Prostate gland (tissue), 2 donors: ENCODE results near the gene ACCS. TPM values are rescaled to one million over a fixed set of nuclear protein-coding genes. Genes with fewer than 3 reads are reported as not detected.

Experiments
- DNase-seq: peaks from one replicate; pipeline ENCODE4 v3.0.0-alpha.2; 2019; ENCODE audit warnings: low spot score
- H3K27ac ChIP-seq, 2 donors: fragments of 200-600 bp; sonication (generic); 2 replicates each; pipeline ENCODE4 v1.5.1; 2017 to 2019
- H3K27me3 ChIP-seq: fragments of 200-600 bp; sonication (generic); replicated peaks from 2 replicates; pipeline ENCODE4 v1.5.1; 2019; ENCODE audit not compliant: insufficient read depth
- H3K36me3 ChIP-seq, 2 donors: fragments of 200-600 bp; sonication (generic); 1 replicate in 1 of 2; 2 replicates in 1 of 2; pipeline versions ENCODE4 v1.5.1 to v1.8.1; 2017 to 2019
- H3K4me1 ChIP-seq: fragments of 200-600 bp; sonication (generic); replicated peaks from 2 replicates; pipeline ENCODE4 v1.5.1; 2019
- H3K4me3 ChIP-seq, 2 donors: fragments of 200-600 bp; sonication (generic); 2 replicates each; pipeline ENCODE4 v1.5.1; 2017 to 2019
- H3K9me3 ChIP-seq: fragments of 200-600 bp; sonication (generic); 2 replicates; pipeline ENCODE4 v1.5.1; 2017
- CTCF ChIP-seq, 4 experiments: fragments of 200-600 bp in 2 of 4; fragments of 450-650 bp in 2 of 4; sonication (generic) in 2 of 4; IDR thresholded peaks; 1 replicate in 3 of 4; 2 replicates in 1 of 4; pipeline ENCODE4 v1.5.1; 2016 to 2019; ENCODE audit warnings: antibody characterized with exemption in 4 of 4, mild to moderate bottlenecking in 2 of 4, moderate library complexity in 2 of 4
- POLR2A ChIP-seq: fragments of 450-650 bp; IDR thresholded peaks from one replicate; pipeline ENCODE4 v1.6.1; 2016; ENCODE audit warnings: antibody characterized with exemption, mild to moderate bottlenecking
- POLR2AphosphoS5 ChIP-seq: sonication (generic); formaldehyde crosslinking; IDR thresholded peaks from one replicate; pipeline ENCODE4 v1.6.1; 2017; ENCODE audit warnings: antibody characterized with exemption
- WGBS: methylation state at CpG from one replicate; pipeline ENCODE4 v1.1.5; 2018; 5-methylcytosine and 5-hydroxymethylcytosine counted together
- intact Hi-C: fragments of 100-400 bp; cut with DNase I; formaldehyde crosslinking; loops from one replicate; pipeline ENCODE4 v1.14.2; 2022
- total RNA-seq, 2 donors: library from RNA; depleted of rRNA; stranded (reverse); fragments of >200 nt; gene quantifications; one replicate each; pipeline ENCODE4 v1.1.0, GENCODE V29; 2016

ACCS gene
- total RNA-seq, 2 donors from 2014 or later = 18.2 to 31.8 TPM

- WGBS = 79% methylated on average over 15 of the region's 15 CpGs
- Histone ChIP-seq H3K27ac (no peak overlapping the region), H3K4me3 (no peak overlapping the region), H3K27me3 (no peaks in the 10 kb centered on the region), H3K9me3 (no peaks in the 10 kb centered on the region), H3K4me1 (no peaks in the 10 kb centered on the region), H3K36me3 (no peaks in the 10 kb centered on the region)
- TF ChIP-seq CTCF (IDR thresholded peaks at IDR 0.05) = no peak
- TF ChIP-seq POLR2A = no peak
- no peak for TF ChIP-seq POLR2AphosphoS5
- intact Hi-C loops = no loop called here
- no peak for DNase-seq
Observed at GRCh38 chr11:44032299-44033085, 33.6 kb upstream of the ACCS start.

DNA sequence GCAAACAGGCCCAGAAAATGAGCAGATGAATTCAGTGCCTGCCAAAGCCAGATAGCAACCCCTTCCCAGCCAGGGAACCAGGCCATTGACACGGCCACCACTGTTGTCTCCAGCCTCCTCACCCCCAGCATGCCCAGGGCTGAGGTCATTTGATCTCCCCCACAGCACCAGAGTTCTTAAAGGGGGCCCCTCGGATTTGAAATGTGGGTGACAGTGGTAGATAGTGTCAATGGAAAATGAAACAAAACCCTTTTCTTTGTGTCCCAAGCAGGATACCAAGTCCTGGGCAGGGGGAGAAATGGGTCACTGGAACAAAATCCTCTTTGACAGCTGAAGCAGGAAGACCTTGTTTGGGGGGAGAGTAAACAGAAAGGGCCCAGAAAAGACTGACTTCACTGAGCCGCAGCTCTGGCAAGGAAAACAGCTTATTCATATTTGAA, 32.6 kb upstream of the ACCS start:
- Histone ChIP-seq H3K36me3 (no peaks in the 10 kb centered on the region), H3K27me3 (no peaks in the 10 kb centered on the region), H3K4me1 (no peaks in the 10 kb centered on the region), H3K9me3 (no peaks in the 10 kb centered on the region), H3K4me3 (no peak overlapping the region), H3K27ac (no peak overlapping the region)
- DNase-seq = no peak
- WGBS = 38% methylated on average over 3 of the region's 3 CpGs
- TF ChIP-seq POLR2A (no peak), POLR2AphosphoS5 (no peak), CTCF (IDR thresholded peaks at IDR 0.05) (no peak)
- intact Hi-C loops = no loop called here

GRCh38 chr11:44033856-44034255, 32.2 kb upstream of the ACCS start:
- no peaks in the 10 kb centered on the region for H3K27me3 ChIP-seq
- no peak overlapping the region for H3K27ac ChIP-seq
- no peak overlapping the region for H3K4me3 ChIP-seq
- H3K36me3 ChIP-seq = no peaks in the 10 kb centered on the region
- 40% methylated on average over 3 of the region's 3 CpGs for WGBS
- TF ChIP-seq POLR2A (no peak), POLR2AphosphoS5 (no peak), CTCF (IDR thresholded peaks at IDR 0.05) (no peak)
- no peaks in the 10 kb centered on the region for H3K9me3 ChIP-seq
- H3K4me1 ChIP-seq = no peaks in the 10 kb centered on the region
- DNase-seq = no peak
- intact Hi-C loops = no loop called here

DNA sequence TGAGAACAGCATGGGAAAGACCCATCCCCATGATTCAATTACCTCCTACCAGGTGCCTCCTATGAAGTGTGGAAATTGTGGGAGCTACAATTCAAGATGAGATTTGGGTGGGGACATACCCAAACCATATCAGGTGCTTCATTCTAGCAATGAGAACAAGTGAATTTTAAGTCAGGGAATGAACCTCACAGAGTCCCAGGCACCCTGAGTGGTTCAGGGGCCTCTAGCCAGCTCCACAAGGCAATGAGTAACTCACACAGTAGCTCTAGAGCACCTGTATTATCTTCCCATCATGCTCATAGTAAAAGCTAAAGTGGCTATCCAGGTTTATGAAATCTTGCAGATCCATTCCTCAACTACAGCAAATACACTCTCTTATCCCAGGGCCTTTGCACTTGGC, 31.4 kb upstream of the ACCS start:
- H3K36me3 ChIP-seq = no peaks in the 10 kb centered on the region
- DNase-seq = no peak
- no peaks in the 10 kb centered on the region for H3K9me3 ChIP-seq
- H3K27me3 ChIP-seq = no peaks in the 10 kb centered on the region
- H3K4me3 ChIP-seq = no peak overlapping the region
- intact Hi-C loops = loop anchor here (5.0 kb wide), 1 partner anchor 47 kb away; no protein-coding TSS in a partner anchor
- no peak overlapping the region for H3K27ac ChIP-seq
- no peaks in the 10 kb centered on the region for H3K4me1 ChIP-seq
- TF ChIP-seq POLR2A = no peak
- no peak for TF ChIP-seq POLR2AphosphoS5
- no peak for TF ChIP-seq CTCF (IDR thresholded peaks at IDR 0.05)
